Chondrocyte (in vitro differentiated cells): ENCODE results near the gene CETN1. TPM values are rescaled to one million over a fixed set of nuclear protein-coding genes. Genes with fewer than 3 reads are reported as not detected.

ENCODE experiments used
- DNase-seq: peaks from one replicate; pipeline ENCODE4 v3.0.0; 2021; ENCODE audit warnings: mixed read lengths, low spot score
- H3K27ac Mint-ChIP-seq: one replicate; pipeline ENCODE4 v1.8.0; 2021; ENCODE audit warnings: mild to moderate bottlenecking, moderate library complexity, mixed read lengths; ENCODE audit not compliant: unreplicated experiment
- H3K27me3 Mint-ChIP-seq: 2 replicates; pipeline ENCODE4 v1.8.0; 2021; ENCODE audit warnings: low read depth, mixed read lengths
- H3K36me3 Mint-ChIP-seq: 2 replicates; pipeline ENCODE4 v1.8.0; 2021; ENCODE audit warnings: low read depth, mixed read lengths
- H3K4me1 Mint-ChIP-seq: 2 replicates; pipeline ENCODE4 v1.8.0; 2021; ENCODE audit warnings: low read depth, mild to moderate bottlenecking, mixed read lengths
- H3K4me3 Mint-ChIP-seq: one replicate; pipeline ENCODE4 v1.8.0; 2021; ENCODE audit warnings: mild to moderate bottlenecking, moderate library complexity, mixed read lengths; ENCODE audit not compliant: unreplicated experiment
- H3K9me3 Mint-ChIP-seq: 2 replicates; pipeline ENCODE4 v1.8.0; 2021; ENCODE audit warnings: low read depth, mixed read lengths
- CTCF ChIP-seq: fragments of 200-600 bp; sonication (generic); IDR thresholded peaks from 2 replicates; pipeline ENCODE4 v1.5.0; 2021; ENCODE audit warnings: antibody characterized with exemption, mild to moderate bottlenecking, moderate library complexity
- total RNA-seq: library from RNA; stranded (reverse); gene quantifications from 3 replicates; pipeline ENCODE4 v1.2.1, GENCODE V29; 2021

Gene CETN1
- total RNA-seq, 1 donor from 2014 or later, result not detected

- Mint-ChIP-seq H3K36me3 (no peaks in the 10 kb centered on the region), H3K9me3 (no peaks in the 10 kb centered on the region), H3K27me3 (peaks cover 13% of the 10 kb centered on the region), H3K27ac (no peak overlapping the region), H3K4me3 (no peak overlapping the region), H3K4me1 (peaks cover 11% of the 10 kb centered on the region)
- DNase-seq, result no peak
- no peak for TF ChIP-seq CTCF
Measured at GRCh38 chr18:595571-595970, 15.4 kb downstream of the CETN1 start.

- Mint-ChIP-seq H3K9me3 (no peaks in the 10 kb centered on the region), H3K4me1 (peaks cover 11% of the 10 kb centered on the region), H3K4me3 (peak overlapping the region; percentile 31), H3K27ac (no peak overlapping the region), H3K36me3 (no peaks in the 10 kb centered on the region), H3K27me3 (peaks cover 13% of the 10 kb centered on the region)
- no peak for TF ChIP-seq CTCF
- no peak for DNase-seq
Measured at GRCh38 chr18:596288-596881, 16.2 kb downstream of the CETN1 start.

- Mint-ChIP-seq H3K4me3 (no peak overlapping the region), H3K9me3 (no peaks in the 10 kb centered on the region), H3K4me1 (peaks cover 11% of the 10 kb centered on the region), H3K27ac (no peak overlapping the region), H3K27me3 (peaks cover 9% of the 10 kb centered on the region), H3K36me3 (no peaks in the 10 kb centered on the region)
- TF ChIP-seq CTCF, result no peak
- DNase-seq, result no peak
Measured at GRCh38 chr18:598124-598589, 18.0 kb downstream of the CETN1 start.

GRCh38 chr18:600107-600506, 19.9 kb downstream of the CETN1 start:
- TF ChIP-seq CTCF, result no peak
- DNase-seq, result no peak
- no peak overlapping the region for H3K4me3 Mint-ChIP-seq
- H3K27ac Mint-ChIP-seq, result no peak overlapping the region
- peaks cover 9% of the 10 kb centered on the region for H3K27me3 Mint-ChIP-seq
- peaks cover 15% of the 10 kb centered on the region for H3K4me1 Mint-ChIP-seq
- H3K9me3 Mint-ChIP-seq, result no peaks in the 10 kb centered on the region
- no peaks in the 10 kb centered on the region for H3K36me3 Mint-ChIP-seq

- TF ChIP-seq CTCF, result no peak
- Mint-ChIP-seq H3K36me3 (no peaks in the 10 kb centered on the region), H3K4me1 (peaks cover 6% of the 10 kb centered on the region), H3K27me3 (no peaks in the 10 kb centered on the region), H3K9me3 (no peaks in the 10 kb centered on the region), H3K27ac (no peak overlapping the region), H3K4me3 (no peak overlapping the region)
- no peak for DNase-seq
Measured at GRCh38 chr18:604771-605170, 24.6 kb downstream of the CETN1 start.
